Suppressor macrophage (primary cell): ENCODE data around the gene IPO4.
"Not testable (repeated sequence)": the region's sequence is repeated elsewhere in the genome, so short reads cannot be mapped to it uniquely, and the experiment has no call there.

Experiments
- DNase-seq, 4 experiments: peaks; one replicate each; pipeline ENCODE4 v3.0.0-alpha.2; 2020 to 2022

IPO4 gene

DNA sequence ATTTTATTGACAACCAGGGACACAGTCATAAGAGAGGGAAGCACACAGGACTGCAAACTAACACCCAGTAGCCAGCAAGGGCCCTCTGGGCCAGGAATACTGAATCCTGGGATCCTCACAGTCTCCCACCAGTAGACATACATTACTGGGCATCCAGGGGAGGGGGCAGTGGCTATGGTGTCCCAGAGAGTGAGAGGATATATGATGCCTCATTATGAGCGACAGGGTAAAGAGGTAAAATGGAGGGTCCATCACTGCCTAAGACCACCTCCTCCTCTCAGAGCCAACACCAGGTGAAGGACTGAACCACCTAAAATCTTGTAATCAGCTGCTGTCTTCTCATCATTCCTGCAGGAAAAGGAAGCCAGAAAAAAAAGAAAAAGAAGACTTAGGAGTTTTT lies 28.3 kb upstream of the IPO4 start:
- DNase-seq = not testable (repeated sequence)

DNA sequence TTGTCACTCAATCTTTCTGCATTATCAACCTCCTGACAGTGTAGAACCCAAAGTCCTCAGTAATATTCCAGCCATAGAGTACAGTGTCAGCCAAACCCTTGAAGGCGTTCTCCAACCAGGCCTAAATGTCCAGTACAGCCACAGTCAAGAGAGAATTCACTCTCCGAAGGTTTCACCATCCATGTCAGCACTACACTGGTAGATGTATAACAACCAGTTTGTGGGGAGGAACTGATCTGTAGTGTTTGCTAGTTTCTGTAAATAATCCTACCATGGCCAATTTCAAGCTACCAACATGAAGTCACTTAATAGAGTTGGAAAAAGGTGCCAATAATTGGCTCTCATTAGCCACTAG lies 27.7 kb upstream of the IPO4 start:
- no peak for DNase-seq

DNA sequence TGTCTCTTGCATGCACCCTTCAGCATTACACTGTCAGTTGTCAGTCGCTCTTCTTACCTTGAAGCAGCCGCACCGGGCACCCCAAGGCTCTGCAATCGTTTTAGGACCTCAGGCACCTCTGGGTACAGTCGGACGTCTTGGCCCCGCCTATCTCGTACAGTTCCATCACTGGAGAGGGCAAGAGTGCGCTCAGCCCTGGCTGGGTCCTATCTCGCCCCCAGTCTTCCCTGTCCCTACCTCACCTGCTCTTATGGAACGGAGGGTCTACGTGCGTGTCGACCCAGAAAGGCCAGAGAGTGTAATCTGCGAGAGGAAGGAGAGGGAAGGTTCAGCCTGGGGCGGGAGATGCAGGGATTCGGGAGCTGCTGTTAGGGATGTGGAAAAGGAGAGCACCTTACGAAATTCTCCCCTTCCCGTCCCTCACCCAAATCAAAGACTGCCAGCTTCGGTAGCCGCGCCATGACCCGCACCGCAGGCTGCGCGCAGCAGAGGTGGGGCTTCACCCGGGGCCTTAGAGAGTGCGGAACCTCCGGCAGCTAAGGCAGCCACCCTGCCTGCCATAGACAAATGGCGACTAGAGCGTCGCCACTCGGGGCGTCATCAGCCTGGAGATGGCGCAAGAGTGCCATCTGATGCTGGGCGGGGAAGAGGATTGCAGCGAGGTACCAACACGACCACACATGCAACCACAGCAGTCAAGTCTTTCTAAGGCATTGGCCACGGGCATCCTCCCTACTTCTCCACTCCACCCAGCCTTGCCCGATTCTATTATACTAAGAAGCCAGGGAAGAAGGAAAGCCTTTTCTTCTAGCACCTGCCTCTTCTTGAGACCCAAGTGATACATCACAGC lies 27.1 kb upstream of the IPO4 start, which contains the start of gene MDP1:
MDP1 (minus strand) TSS at position 572 of the 850 bp plus-strand sequence; CDS start at position 461, 111 bp downstream.
- DNase-seq = peak; percentile 92 to 95 (median 94)

DNA sequence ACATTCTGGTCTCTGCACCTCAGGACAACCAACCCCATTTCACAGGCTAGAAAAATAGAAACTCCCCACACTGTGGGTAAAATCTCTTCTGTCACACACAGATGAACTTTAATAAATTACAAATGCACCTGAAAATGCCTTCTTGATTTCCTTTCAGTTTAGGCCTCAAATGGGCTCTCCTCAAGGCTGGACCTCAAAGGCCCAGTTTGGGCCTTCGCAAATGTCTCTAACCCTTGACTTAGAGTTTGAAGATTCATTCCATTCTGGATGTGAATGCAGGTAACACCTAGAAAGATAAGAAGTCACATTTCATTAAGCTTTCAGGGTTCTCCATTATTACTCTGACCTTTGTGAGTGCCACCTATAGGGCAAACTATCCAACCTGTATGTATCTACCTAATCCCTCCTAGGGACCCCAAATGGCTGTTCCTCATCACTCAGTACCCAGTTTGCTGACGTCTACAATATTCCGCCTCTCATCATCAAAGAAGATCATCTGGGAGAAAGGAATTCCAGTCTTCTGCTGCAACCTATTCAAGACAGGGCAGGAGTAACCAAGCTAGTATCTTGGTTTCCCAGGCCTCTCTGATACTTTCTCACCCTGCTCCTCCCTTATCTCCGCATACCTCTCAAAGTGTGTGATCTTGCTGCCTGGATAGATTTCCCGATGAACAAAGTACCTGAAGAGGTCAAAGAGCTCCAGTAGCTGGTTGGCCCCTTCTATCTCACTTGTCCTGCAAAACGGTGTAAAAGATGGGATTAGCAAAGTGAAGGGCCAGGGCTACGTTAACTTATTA lies 25.4 kb upstream of the IPO4 start:
- no peak for DNase-seq

DNA sequence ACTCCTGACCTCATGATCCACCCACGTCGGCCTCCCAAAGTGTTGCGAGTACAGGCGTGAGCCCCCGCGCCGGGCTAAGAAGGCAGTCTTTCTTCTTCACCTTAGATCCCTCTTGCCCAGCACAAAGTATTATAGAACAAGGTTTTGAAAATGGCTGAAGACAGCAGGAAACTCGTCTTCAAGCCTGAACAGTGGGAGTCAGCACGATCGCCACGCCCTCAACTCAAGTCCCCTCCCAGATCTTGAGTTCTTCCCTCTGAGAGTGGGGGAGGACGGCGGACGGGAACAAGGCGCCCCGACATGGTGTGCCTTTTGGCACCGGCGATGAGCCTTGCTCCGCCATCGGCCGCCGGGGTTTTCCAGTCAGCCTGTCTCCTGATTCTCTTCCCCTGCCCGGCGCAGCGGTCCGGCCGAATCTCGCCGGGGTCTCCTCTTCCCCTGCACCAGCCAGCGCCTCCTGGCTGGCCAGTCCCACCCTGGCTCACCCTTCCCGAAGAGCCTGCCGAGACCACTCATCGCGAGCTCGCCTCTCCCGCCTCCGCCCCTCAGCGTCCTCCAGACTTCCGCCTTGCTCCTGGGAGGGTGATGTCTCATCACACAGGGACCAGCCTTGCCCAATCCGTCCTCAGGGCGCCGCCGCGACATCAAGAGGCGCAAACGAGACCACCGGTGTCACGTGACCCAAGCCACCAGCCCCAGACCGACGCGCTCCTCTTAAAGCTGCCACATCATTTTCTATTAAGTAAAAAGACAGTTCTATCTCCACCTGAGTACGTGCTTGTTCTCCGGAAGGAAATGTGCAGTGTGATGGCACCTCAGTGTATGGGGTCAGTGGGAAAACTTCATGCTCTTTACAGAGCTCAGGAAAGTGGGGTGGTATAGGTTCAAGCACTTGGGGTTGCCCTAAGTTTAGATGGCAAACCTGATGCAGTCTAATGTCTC lies 24.6 kb upstream of the IPO4 start, which contains the start of gene CHMP4A:
CHMP4A (minus strand) TSS at position 565 of the 942 bp plus-strand sequence; CDS start at position 516, 49 bp downstream.
- DNase-seq = peak; percentile 98 to 99 (median 99)

DNA sequence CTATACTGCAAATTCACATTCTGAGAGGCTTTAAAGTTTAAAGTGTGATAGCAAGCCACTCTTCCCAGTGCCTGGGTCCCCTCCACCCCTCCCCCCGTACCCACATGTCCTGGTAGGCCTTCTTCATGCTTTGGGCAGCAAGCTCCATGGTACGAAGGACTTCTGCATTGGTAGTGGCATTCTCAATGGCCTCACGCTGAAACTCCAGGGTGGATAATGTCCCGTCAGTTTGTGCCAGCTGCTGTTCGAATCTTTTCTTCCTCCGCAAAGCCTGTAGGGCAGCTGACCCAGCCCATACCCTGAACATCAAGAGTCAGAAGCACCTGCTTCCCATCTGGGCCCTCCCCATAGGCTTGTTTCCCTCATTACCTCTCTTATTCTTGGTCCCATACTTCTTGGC lies 22.7 kb upstream of the IPO4 start:
- no peak for DNase-seq

DNA sequence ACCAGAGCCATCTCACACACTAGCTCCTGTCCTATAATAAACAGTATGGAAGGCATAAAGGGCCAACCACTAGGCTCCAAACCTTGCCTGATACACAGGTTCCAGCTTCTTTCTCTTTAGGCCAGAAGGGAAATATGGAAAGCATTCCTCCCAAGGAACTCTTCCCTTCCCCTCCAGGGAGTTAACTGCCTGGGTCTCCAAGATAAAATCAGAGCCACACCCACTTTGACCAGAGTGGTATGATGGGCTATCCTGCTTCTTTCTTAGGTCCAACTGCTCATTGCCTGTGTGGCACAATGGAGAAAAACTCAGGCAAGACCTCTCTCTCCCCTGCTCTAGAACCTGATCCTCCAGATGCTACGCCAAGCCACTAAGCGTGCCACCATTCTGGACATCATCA lies 19.0 kb upstream of the IPO4 start:
- DNase-seq = no peak

DNA sequence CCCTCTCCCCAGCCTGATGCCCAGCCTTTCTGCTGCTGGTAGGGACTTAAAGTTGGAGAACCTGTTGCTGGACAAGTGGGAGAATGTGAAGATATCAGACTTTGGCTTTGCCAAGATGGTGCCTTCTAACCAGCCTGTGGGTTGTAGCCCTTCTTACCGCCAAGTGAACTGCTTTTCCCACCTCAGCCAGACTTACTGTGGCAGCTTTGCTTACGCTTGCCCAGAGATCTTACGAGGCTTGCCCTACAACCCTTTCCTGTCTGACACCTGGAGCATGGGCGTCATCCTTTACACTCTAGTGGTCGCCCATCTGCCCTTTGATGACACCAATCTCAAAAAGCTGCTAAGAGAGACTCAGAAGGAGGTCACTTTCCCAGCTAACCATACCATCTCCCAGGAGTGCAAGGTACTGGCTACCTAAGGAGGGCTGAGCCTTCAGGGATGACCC lies 18.5 kb upstream of the IPO4 start:
- no peak for DNase-seq

DNA sequence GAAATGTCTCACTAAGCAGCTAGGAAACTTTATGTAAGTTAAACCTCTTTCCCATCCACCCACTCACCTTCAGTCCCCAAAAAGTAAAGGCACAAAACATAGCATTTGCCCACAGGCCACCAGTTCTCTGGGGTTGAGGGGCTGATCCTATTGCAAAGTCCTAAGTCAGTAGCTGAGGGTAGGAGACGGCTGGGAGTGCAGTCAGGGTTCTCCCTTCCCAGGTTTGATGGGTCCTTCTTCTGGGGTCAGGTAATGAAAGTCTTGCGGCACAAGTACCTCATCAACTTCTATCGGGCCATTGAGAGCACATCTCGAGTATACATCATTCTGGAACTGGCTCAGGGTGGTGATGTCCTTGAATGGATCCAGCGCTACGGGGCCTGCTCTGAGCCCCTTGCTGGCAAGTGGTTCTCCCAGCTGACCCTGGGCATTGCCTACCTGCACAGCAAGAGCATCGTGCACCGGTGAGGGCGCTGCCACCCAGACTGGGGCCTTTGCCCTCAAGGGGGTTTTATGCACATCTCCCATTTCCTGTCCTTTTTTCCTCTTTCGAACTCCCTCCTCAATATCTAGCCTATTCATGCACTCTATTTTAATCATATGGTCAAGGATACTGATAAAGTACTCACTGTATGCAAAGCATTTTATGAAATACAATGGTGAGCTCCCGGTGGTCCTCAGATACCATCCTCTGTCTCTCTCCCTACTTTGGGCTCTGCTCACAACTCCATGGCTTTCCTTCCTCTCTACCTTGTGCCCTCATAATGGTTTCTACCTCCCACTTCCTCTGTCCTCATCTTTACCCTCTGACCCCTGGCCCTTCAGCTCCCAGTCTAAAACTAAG lies 17.9 kb upstream of the IPO4 start:
- DNase-seq = no peak

DNA sequence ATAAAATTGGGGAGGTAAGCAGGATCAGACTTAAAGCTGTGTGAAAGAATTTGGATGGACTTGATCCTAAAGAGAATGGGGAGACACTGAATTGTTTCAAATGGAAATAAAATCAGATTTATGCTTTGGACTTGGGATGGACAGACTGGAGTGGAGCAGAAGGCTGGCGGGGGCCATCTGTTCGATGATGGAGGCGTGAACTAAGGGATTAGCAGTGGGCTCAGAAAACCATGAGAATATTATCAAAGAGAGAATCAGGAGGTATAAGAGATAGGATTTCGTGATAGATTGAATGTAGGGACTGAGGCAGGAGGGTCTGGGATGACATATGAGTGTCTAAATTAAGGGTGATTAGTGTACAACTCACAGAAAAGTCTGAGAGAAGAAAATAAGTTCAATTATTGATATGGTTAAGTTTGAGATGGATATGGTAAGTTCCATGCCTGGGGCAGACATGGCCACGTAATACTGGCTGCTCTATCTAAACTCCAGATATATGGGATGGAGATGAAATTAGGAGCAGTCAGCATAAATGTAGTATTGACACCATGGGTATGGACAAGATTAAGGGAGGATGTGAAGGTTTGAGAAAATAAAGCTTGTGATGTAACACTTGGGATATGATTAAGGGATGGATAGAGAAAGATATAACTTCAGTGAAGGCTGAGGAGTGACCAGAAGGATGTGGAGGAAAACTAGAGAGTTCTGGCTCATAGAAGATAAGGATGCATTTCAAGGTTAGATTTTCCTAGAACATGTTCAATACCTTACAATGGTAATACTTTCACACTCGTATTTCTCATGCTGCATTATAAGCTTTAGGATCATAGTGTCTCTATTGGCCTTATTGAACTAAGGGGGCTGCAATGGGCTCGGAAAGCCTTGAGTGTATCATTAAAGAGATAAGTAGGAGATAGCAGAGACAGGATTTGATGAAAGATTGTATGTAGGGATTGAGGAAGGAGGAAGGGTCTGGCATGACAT lies 15.8 kb upstream of the IPO4 start:
- no peak for DNase-seq

DNA sequence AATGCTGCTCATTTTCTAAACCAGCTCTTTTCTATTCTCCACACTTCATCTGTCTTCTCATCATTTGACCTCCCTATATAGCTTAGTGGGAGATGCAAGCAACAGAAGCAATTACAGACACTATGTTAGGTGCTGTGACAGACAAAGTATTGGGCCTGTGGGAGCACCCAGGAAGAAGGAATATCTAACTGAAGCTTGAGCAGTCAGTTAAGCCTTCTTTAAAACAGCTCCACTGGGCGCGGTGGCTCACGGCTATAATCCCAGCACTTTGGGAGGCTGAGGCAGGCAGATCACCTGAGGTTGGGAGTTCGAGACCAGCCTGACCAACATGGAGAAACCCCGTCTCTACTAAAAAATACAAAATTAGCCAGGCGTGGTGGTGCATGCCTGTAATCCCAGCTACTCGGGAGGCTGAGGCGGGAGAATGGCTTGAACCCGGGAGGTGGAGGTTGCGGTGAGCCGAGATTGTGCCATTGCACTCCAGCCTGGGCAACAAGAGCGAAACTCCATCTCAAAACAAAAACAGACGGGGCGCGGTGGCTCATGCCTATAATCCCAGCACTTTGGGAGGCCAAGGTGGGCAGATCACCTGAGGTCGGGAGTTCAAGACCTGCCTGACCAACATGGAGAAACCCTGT lies 14.8 kb upstream of the IPO4 start:
- DNase-seq = not testable (repeated sequence)

DNA sequence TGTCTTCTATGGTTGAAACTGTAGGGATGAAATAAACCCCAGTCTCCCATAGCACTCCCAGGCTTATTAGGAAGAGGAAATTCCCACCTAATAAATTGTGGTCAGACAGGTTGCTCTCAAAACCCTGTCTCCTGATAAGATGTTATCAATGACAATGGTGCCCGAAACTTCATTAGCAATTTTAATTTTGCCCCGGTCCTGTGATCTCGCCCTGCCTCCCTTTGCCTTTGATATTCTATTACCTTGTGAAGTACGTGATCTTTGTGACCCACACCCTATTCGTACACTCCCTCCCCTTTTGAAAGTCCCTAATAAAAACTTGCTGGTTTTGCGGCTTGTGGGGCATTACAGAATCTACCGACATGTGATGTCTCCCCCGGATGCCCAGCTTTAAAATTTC lies 13.9 kb upstream of the IPO4 start:
- DNase-seq = not testable (repeated sequence)

DNA sequence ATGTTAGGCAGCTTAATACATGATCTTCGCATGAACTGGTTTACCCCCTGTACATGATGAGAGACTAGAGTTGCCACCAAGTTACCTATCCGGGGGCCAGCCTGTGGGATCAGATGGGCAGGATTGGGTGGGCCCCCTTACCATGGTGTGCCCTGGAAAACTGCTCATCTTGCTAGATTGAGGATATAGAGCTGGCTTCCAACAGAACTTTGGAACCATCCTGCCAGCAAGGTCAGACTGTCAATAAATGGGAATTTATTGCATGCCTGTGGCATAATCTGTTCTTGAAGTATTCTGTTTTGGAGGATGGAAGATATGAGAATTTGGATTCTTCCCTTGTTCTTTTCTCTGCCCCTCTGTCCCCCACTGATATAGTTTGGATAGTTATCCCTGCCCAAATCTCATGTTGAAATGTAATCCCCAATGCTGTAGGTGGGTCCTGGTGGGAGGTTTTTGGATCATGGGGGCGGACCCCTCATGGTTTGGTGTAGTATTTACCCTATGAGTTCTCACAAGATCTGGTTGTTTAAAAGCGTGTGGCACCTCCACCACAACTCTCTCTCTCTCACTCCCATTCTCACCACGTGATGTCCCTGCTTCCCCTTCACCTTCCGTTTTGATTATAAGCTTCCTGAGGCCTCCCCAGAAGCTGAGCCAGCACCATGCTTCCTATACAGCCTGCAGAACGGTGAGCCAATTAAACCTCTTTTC lies 10.4 kb upstream of the IPO4 start:
- DNase-seq = no peak

DNA sequence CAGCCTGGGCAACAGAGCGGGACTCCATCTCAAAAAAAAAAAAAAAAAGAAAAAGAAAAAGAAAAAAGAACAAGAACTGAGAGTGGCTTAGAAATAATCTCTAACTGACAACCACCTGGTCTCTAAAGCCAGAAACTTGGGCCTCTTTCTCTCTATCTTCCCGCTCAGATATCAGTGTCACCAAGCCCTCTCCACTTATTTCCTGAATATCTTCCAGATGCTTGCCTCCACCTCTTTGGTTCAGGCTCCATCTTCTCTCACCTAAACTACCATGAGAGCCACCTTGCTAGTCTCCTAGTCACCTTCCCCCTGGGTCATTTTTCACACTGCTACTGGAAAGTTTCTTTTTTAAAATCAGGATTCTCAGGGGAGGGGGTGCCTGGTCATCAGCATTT lies 8.4 kb upstream of the IPO4 start:
- no peak for DNase-seq

DNA sequence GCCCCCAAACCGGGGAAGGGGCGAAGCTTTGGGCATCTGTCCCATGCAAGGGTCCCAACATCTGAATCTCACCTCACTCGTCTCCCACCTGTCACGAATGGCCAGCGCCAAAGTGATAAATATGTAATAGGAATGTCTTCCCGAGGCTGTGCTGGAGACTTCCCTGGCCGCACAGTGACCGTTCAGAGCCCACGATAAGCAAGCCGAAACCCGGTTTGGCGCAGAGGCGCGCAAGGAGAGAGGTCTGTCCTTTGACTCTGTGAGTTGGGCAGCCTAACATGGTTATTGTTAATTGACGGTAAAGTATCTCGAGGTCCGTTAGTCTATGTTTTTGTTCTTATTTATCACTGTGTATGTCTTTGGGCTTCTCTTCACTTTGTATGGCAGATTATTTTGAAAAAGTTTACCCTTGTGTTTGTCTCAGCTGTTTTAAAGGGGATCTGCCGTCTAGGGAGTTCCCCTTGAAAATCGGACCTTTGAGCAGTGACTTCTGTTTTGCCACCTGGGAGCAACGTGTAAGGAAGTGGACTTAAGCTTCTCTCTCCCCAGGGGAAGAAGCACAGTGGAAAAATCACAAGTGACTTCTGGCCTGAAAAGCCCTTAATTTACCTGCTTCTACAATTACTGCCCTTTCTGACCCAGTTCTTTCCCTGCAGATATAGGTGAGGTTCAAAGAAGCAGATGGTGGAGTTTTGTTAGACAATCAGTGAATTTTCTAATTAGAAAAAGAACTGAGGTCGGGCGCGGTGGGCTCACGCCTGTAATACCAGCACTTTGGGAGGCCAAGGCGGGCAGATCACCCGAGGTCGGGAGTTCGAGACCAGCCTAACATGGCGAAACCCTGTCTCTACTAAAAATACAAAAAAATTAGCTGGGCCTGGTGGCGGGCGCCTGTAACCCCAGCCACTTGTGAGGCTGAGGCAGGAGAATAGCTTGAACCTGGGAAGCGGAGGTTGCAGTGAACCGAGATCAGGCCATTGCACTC lies 7.7 kb upstream of the IPO4 start:
- peak; percentile 32 to 57 (median 54) for DNase-seq

DNA sequence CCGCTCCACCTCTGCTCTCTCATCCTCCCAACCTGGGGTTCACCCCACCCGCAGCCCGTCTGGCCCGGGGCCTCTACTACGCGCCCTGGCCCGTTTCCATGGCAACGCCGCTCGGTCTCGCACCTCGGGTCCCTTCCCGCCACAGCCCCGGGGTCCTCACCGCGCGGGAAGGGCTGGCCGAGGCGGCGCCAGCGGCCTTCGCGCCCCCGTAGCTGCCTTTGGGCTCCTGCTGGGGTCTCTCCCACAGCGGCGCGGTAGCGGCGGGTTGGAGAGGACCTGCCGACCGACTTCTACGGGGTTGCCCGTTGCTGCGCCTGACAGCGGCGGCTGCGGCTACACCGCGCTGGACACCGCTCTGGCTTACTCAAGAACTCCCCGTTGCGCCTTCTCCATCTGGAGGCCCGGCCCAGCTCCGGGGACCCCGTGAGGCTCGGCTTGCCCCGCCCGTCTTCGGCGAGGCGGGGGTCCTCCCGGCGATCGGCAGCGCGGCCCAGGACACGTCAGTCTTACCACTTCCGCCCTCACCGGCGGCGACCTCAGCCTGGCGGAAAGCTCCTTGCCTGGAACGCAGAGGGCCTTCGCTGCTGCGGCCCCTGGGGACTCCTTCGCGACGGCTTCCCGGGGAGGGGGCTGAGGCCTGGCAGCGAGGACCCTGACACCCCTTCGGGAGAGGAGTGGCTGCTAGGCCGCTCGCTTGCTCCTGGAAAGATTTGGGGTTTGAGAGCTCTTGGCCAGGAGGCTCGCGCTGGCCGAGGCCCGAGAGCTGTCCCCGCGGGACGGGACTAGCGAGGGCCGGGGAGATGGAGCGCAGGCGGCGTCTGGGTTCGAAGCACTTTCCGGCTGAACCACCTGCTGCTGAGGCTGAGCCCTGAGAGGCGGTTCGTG lies 6.8 kb upstream of the IPO4 start, which contains the start of gene TM9SF1:
TM9SF1 (minus strand) TSS at position 256 of the 885 bp plus-strand sequence. CDS start 422 bp downstream, outside the sequence.
- DNase-seq = peak; percentile 88 to 94 (median 93)

DNA sequence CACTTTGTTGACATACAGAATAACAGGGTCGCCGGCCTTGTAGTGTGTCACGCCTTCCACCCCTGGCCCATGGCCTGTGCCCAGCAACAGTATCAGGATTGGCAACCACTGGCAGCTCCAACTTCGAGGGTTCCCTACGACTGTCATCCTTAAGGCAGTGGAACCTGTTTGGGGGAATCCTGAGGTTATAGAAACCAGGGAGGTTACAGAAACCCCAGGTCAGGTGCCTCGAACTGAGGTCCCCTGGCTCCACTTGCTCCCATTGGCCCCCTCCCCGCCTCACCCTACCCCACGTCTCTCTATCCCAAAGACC lies 6.2 kb upstream of the IPO4 start:
- peak in 1 of 4 experiments; percentile 1 for DNase-seq
